Activated T-cell treated with anti-CD3 and anti-CD28 coated beads, Interleukin-2, amount 50 U/mL, for 72 hours (primary cell): ENCODE measurements around the gene TMED4. TPM values are rescaled to one million over a fixed set of nuclear protein-coding genes. Genes with fewer than 3 reads are reported as not detected.

Experiments
- ATAC-seq, 2 donors: fragments of 150-1000 bp; cut with Tn5 transposase; replicated peaks in 1 of 2; 2 replicates each; pipeline ENCODE4 v1.10.0; 2021; ENCODE audit warnings: moderate library complexity in 2 of 2, mild to moderate bottlenecking in 1 of 2
- DNase-seq, 2 donors: peaks; one replicate each; pipeline ENCODE4 v3.0.0; 2021 to 2022; ENCODE audit warnings: mixed read lengths in 1 of 2
- H3K27ac Mint-ChIP-seq: one replicate; pipeline ENCODE4 v1.8.0; 2022; ENCODE audit warnings: mild to moderate bottlenecking, moderate library complexity, mixed read lengths
- H3K27me3 Mint-ChIP-seq: one replicate; pipeline ENCODE4 v1.8.0; 2022; ENCODE audit warnings: low read depth, mixed read lengths
- H3K36me3 Mint-ChIP-seq, 2 donors: one replicate each; pipeline ENCODE4 v1.8.0; 2022; ENCODE audit warnings: mixed read lengths in 2 of 2, mild to moderate bottlenecking in 1 of 2; ENCODE audit not compliant: insufficient read depth in 2 of 2
- H3K4me1 Mint-ChIP-seq: one replicate; pipeline ENCODE4 v1.8.0; 2022; ENCODE audit warnings: low read depth, mixed read lengths
- H3K4me3 Mint-ChIP-seq, 2 donors: one replicate each; pipeline ENCODE4 v1.8.0; 2022; ENCODE audit warnings: mild to moderate bottlenecking in 2 of 2, mixed read lengths in 2 of 2, moderate library complexity in 2 of 2
- H3K9me3 Mint-ChIP-seq, 2 donors: one replicate each; pipeline ENCODE4 v1.8.0; 2022; ENCODE audit warnings: mixed read lengths in 2 of 2
- total RNA-seq, 2 donors: library from RNA; stranded (reverse); gene quantifications; one replicate each; pipeline ENCODE4 v1.2.3, GENCODE V29; 2022

Gene TMED4
- total RNA-seq, 2 donors from 2014 or later = 73.6 to 79.8 TPM

GRCh38 chr7:44618045-44618444 is 36.0 kb upstream of the TMED4 start:
- DNase-seq (no peak), ATAC-seq (no peak)
- peaks cover 2 to 7% of the 10 kb centered on the region in 2 donors for H3K36me3 Mint-ChIP-seq
- H3K27ac Mint-ChIP-seq = peak overlapping the region; percentile 97
- H3K4me1 Mint-ChIP-seq = peaks cover 90% of the 10 kb centered on the region
- peaks cover 0 to 2% of the 10 kb centered on the region in 2 donors for H3K9me3 Mint-ChIP-seq
- H3K4me3 Mint-ChIP-seq = peak overlapping the region; percentile 78 to 81
- H3K27me3 Mint-ChIP-seq = no peaks in the 10 kb centered on the region

- ATAC-seq (peak; percentile 90), DNase-seq (peak; percentile 46 to 54)
- Mint-ChIP-seq H3K27ac (peak overlapping the region; percentile 97), H3K9me3 (peaks cover 0 to 2% of the 10 kb centered on the region in 2 donors), H3K4me1 (peaks cover 90% of the 10 kb centered on the region), H3K36me3 (peaks cover 2 to 9% of the 10 kb centered on the region in 2 donors), H3K27me3 (no peaks in the 10 kb centered on the region), H3K4me3 (peak overlapping the region; percentile 78 to 81)
Measured at GRCh38 chr7:44617225-44617890, 35.3 kb upstream of the TMED4 start.

- DNase-seq = no peak
- Mint-ChIP-seq H3K27me3 (no peaks in the 10 kb centered on the region), H3K4me3 (no peak overlapping the region), H3K9me3 (peaks cover 0 to 2% of the 10 kb centered on the region in 2 donors), H3K36me3 (peaks cover 2 to 7% of the 10 kb centered on the region in 2 donors), H3K27ac (no peak overlapping the region), H3K4me1 (peaks cover 90% of the 10 kb centered on the region)
- ATAC-seq = no peak
Measured at GRCh38 chr7:44616545-44616944, 34.5 kb upstream of the TMED4 start.

- no peaks in the 10 kb centered on the region for H3K27me3 Mint-ChIP-seq
- ATAC-seq (no peak), DNase-seq (no peak)
- peaks cover 82% of the 10 kb centered on the region for H3K4me1 Mint-ChIP-seq
- H3K9me3 Mint-ChIP-seq = no peaks in the 10 kb centered on the region
- peak overlapping the region in 1 of 2 donors; percentile 58 for H3K4me3 Mint-ChIP-seq
- H3K36me3 Mint-ChIP-seq = peaks cover 0 to 5% of the 10 kb centered on the region in 2 donors
- peak overlapping the region; percentile 76 for H3K27ac Mint-ChIP-seq
Measured at GRCh38 chr7:44615793-44616192, 33.8 kb upstream of the TMED4 start.

- Mint-ChIP-seq H3K27me3 (no peaks in the 10 kb centered on the region), H3K36me3 (peaks cover 0 to 5% of the 10 kb centered on the region in 2 donors), H3K27ac (peak overlapping the region; percentile 58), H3K4me1 (peaks cover 82% of the 10 kb centered on the region), H3K4me3 (peak overlapping the region; percentile 32 to 60), H3K9me3 (no peaks in the 10 kb centered on the region)
- ATAC-seq (no peak), DNase-seq (no peak)
Measured at GRCh38 chr7:44615149-44615611, 33.1 kb upstream of the TMED4 start.

- Mint-ChIP-seq H3K9me3 (no peaks in the 10 kb centered on the region), H3K4me3 (peak overlapping the region in 1 of 2 donors; percentile 55), H3K36me3 (peaks cover 0 to 3% of the 10 kb centered on the region in 2 donors), H3K4me1 (peaks cover 72% of the 10 kb centered on the region), H3K27ac (peak overlapping the region; percentile 24), H3K27me3 (no peaks in the 10 kb centered on the region)
- ATAC-seq (no peak), DNase-seq (no peak)
Measured at GRCh38 chr7:44609829-44610228, 27.8 kb upstream of the TMED4 start.

- no peaks in the 10 kb centered on the region for H3K9me3 Mint-ChIP-seq
- H3K36me3 Mint-ChIP-seq = peaks cover 0 to 1% of the 10 kb centered on the region in 2 donors
- ATAC-seq (no peak), DNase-seq (no peak)
- H3K4me3 Mint-ChIP-seq = peak overlapping the region; percentile 39 to 55
- no peak overlapping the region for H3K27ac Mint-ChIP-seq
- no peaks in the 10 kb centered on the region for H3K27me3 Mint-ChIP-seq
- peaks cover 64% of the 10 kb centered on the region for H3K4me1 Mint-ChIP-seq
Measured at GRCh38 chr7:44608916-44609648, 27.1 kb upstream of the TMED4 start.

GRCh38 chr7:44607141-44608068 is 25.4 kb upstream of the TMED4 start:
- Mint-ChIP-seq H3K4me1 (peaks cover 53% of the 10 kb centered on the region), H3K36me3 (no peaks in the 10 kb centered on the region), H3K27ac (peak overlapping the region; percentile 62), H3K4me3 (peak overlapping the region; percentile 93 to 98), H3K27me3 (no peaks in the 10 kb centered on the region), H3K9me3 (no peaks in the 10 kb centered on the region)
- no peak for DNase-seq
- no peak for ATAC-seq

- Mint-ChIP-seq H3K4me1 (peaks cover 44% of the 10 kb centered on the region), H3K9me3 (no peaks in the 10 kb centered on the region), H3K27ac (peak within 1 kb of the TSS; percentile 98), H3K4me3 (peak within 1 kb of the TSS; percentile 93 to 98), H3K27me3 (no peaks in the 10 kb centered on the region), H3K36me3 (no peaks in the 10 kb centered on the region)
- peak; percentile 96 to 97 for ATAC-seq
- peak; percentile 99 to 100 for DNase-seq
Measured at GRCh38 chr7:44606341-44607140, 24.5 kb upstream of the TMED4 start, which contains the start of gene OGDH. Gene OGDH, plus strand, starts transcription at chr7:44606627. Its CDS starts 17,717 bp downstream, at chr7:44624344.

GRCh38 chr7:44604941-44605340 is 22.9 kb upstream of the TMED4 start:
- peaks cover 36% of the 10 kb centered on the region for H3K4me1 Mint-ChIP-seq
- no peaks in the 10 kb centered on the region for H3K9me3 Mint-ChIP-seq
- no peak overlapping the region for H3K27ac Mint-ChIP-seq
- no peaks in the 10 kb centered on the region for H3K36me3 Mint-ChIP-seq
- DNase-seq (no peak), ATAC-seq (no peak)
- peak overlapping the region in 1 of 2 donors; percentile 64 for H3K4me3 Mint-ChIP-seq
- no peaks in the 10 kb centered on the region for H3K27me3 Mint-ChIP-seq

- ATAC-seq (no peak), DNase-seq (no peak)
- no peak overlapping the region for H3K4me3 Mint-ChIP-seq
- no peaks in the 10 kb centered on the region for H3K9me3 Mint-ChIP-seq
- no peaks in the 10 kb centered on the region for H3K27me3 Mint-ChIP-seq
- H3K36me3 Mint-ChIP-seq = no peaks in the 10 kb centered on the region
- H3K27ac Mint-ChIP-seq = no peak overlapping the region
- H3K4me1 Mint-ChIP-seq = peaks cover 22% of the 10 kb centered on the region
Measured at GRCh38 chr7:44603193-44603592, 21.2 kb upstream of the TMED4 start.

GRCh38 chr7:44602576-44602910 is 20.5 kb upstream of the TMED4 start:
- Mint-ChIP-seq H3K9me3 (no peaks in the 10 kb centered on the region), H3K4me3 (no peak overlapping the region), H3K4me1 (peaks cover 16% of the 10 kb centered on the region), H3K27me3 (no peaks in the 10 kb centered on the region), H3K27ac (no peak overlapping the region), H3K36me3 (no peaks in the 10 kb centered on the region)
- ATAC-seq (no peak), DNase-seq (no peak)
